ENCODE measurements around the gene PLXNA2. TPM values are rescaled to one million over a fixed set of nuclear protein-coding genes. Genes with fewer than 3 reads are reported as not detected.
A peak's percentile ranks its signal among the peaks of the same experiment; 100 is the strongest.

PLXNA2 gene
- total RNA-seq, 2 experiments from 2014 or later: 0.08 TPM; not detected in 1

DNA sequence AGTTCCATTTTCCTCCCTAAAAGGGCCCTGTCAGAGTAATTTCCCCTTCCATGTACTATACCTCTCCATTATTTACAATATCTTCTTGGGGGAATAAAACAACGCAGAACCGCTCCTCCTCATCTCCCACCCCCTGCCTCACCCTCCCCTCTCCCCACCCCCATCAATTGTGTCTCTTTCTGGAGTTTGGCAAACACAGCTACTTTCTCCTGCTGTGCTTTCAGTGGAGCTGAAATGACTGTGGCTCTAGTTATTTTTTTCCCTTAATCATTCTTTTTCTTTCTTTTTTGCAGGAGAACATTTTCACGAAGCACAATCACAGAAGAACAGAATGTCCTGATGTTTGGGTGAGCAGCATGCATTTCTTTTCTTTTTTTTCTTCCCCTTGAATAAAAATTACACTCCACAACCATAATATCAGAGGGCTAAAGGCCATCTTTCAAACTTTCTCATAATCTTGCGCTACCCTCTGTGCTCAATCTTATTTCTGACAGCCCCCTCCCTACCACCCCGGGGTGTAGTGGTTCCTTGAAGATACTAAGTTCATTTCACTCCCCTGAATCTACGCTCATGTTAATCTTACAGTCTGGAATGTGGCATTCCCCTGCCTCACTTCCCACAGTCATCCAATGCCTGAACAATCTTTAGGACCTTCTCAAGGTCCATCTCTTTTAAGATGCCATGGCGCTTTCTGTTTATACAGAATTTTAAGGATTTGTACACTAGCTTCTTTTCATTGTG is 8.8 kb upstream of the PLXNA2 start:
- H3K27ac Mint-ChIP-seq: no peak overlapping the region
- H3K36me3 Mint-ChIP-seq: no peaks in the 10 kb centered on the region
- H3K4me3 Mint-ChIP-seq: no peak overlapping the region
- peaks cover 26% of the 10 kb centered on the region for H3K27me3 Mint-ChIP-seq
- no peak for DNase-seq
- no peaks in the 10 kb centered on the region for H3K9me3 Mint-ChIP-seq
- no peaks in the 10 kb centered on the region for H3K4me1 Mint-ChIP-seq

DNA sequence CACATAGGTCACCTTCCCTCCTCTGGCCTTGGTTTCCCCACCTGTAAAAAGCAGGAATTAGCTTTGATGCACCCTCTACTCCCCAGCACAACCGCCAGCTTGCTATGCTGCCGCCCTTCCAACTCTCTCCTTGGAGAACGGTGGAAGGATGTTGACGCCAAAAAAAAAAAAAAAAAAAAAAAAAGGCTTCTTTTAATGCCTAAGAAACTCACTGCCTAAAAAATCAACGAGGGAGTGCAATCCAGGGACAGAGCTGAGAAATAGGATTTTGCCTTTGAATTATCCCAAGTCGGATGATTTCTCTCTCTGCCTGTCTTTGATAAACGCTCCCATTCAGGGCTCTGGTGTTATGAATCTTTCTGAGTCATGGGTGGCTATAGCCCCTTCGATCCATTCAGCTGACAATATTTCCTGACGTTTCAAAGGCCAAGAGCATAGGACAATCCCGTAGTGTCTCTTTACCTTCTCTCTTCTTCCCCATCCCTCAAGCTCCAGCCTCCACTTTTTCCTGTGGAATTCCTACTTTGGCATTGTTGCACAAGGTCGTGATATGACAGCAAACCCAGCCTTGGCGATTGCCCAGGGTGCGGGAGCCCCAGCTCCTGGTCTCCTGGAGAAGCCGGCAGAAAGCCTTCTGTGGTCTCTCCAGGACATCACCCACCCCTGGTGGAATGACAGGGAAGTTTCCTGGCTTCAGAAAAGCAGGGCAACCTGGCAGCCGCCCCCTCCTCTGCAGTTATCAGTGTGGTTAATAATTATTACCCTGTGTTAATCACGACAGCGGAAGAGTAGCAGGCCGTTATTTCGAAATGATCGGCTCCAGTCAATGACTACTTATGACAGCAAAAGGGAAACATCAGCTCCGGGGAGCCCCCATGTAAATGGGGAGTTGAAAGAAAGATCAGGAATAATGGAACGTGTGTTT is 8.0 kb upstream of the PLXNA2 start:
- Mint-ChIP-seq H3K27ac (no peak overlapping the region), H3K36me3 (no peaks in the 10 kb centered on the region), H3K4me1 (no peaks in the 10 kb centered on the region), H3K9me3 (no peaks in the 10 kb centered on the region), H3K27me3 (peaks cover 24% of the 10 kb centered on the region), H3K4me3 (no peak overlapping the region)
- no peak for DNase-seq

DNA sequence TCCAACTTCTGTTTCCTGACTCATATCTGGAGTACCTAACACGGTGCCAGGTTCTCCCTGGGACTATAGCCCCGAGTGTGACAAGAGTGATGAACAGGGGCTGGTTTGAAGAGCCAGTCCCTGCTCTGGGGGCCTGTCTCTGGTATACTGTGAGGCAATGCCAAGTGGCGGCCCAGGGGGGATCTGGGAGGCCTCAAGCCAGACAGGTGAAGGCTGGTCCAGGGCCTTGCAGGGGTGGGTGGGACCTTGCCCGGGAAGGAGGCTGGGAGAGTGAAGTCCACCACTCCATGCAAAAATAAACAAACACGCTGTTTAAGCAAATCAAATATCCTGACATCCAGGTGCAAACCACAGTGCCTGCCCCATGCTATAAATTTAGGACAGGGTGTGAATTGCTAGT is 6.8 kb upstream of the PLXNA2 start:
- H3K4me3 Mint-ChIP-seq: no peak overlapping the region
- no peaks in the 10 kb centered on the region for H3K4me1 Mint-ChIP-seq
- H3K36me3 Mint-ChIP-seq: no peaks in the 10 kb centered on the region

DNA sequence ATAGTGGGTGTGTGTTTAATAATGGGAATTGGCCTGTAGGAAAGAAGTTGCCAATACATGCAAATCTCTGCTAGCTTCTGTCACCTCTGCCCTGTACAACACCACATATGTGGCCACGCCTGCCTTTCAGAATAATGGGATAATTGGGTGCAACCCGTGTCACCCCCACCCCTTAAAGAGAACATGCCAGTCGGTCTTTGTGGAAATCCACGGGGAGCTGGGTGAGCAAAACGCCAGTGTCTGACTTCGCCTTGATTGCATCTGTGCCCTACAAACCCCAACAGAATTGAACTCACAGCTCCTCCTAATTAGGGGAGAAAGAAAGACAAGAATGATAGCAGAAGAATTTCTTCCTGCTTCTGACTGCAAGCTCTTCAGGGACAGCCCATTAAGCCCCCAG is 6.4 kb upstream of the PLXNA2 start:
- no peaks in the 10 kb centered on the region for H3K4me1 Mint-ChIP-seq
- DNase-seq: no peak
- H3K4me3 Mint-ChIP-seq: no peak overlapping the region
- no peaks in the 10 kb centered on the region for H3K9me3 Mint-ChIP-seq
- H3K36me3 Mint-ChIP-seq: no peaks in the 10 kb centered on the region
- H3K27me3 Mint-ChIP-seq: peaks cover 17% of the 10 kb centered on the region
- H3K27ac Mint-ChIP-seq: no peak overlapping the region

More for the DNA sequence above, 6.8 kb upstream of the PLXNA2 start:
- no peak for DNase-seq
- Mint-ChIP-seq H3K9me3 (no peaks in the 10 kb centered on the region), H3K27me3 (peaks cover 20% of the 10 kb centered on the region), H3K27ac (no peak overlapping the region)

DNA sequence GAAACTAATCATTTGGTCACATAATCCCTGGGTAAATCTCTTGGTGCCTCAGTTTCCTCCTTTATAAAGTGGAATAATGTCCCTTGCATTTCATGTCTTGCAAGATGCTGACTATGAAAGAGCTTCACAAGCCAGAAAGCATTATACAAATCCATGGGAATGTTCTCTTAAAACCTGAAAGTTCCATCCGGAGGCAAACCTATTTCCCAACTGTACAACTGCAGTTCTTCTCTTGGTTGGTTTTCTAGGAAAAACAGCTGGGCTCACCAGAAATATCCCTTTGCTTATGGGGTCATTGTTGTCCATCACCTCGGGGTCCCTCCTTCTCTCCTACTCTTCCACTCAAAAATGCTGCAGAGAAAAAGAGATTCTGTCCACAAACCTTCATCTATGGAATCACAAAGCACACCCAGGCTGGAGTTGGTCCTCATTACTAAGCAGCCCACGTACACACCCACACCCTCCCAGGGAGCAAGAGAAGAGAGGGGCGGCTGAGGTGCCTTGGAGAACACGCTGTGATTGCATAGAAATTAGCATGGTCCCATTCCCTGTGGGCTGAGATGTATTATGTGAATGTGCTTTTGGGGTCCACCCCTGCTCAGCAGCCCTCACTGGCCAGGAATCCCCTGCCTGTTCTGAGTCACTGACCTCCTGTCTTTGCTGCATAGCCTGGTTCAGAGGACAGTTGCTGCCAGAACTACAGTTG is 5.0 kb upstream of the PLXNA2 start:
- Mint-ChIP-seq H3K27me3 (peaks cover 17% of the 10 kb centered on the region), H3K36me3 (no peaks in the 10 kb centered on the region), H3K9me3 (no peaks in the 10 kb centered on the region), H3K4me1 (peaks cover 10% of the 10 kb centered on the region), H3K4me3 (no peak overlapping the region), H3K27ac (no peak overlapping the region)
- DNase-seq: no peak

DNA sequence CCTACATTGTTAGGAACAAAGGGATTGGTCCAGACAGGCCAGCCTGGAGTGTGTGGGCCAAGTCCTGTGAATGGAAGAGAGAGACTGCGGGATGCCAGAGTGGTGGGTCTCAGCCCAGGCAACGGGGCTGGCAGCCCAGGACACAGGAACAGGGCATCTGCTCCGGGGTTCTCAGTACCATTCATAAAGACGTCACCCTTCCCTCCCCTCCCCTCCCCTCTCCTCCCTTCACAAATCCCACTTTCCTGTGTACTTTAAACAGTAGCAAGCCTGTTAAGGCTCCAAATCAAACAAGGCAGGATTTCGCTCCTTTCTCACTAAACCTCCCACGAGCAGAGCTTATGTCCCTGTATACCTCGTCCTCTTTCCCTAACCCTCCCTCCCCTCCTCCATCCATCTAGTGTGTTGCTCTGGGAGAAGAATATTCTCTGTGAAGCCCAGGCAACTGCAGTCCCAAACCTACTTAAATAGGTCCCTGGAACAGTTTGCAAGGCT is 4.2 kb upstream of the PLXNA2 start:
- H3K27me3 Mint-ChIP-seq: peaks cover 17% of the 10 kb centered on the region
- DNase-seq: no peak
- H3K9me3 Mint-ChIP-seq: no peaks in the 10 kb centered on the region
- H3K4me1 Mint-ChIP-seq: peaks cover 10% of the 10 kb centered on the region
- no peak overlapping the region for H3K4me3 Mint-ChIP-seq
- H3K36me3 Mint-ChIP-seq: no peaks in the 10 kb centered on the region
- no peak overlapping the region for H3K27ac Mint-ChIP-seq

DNA sequence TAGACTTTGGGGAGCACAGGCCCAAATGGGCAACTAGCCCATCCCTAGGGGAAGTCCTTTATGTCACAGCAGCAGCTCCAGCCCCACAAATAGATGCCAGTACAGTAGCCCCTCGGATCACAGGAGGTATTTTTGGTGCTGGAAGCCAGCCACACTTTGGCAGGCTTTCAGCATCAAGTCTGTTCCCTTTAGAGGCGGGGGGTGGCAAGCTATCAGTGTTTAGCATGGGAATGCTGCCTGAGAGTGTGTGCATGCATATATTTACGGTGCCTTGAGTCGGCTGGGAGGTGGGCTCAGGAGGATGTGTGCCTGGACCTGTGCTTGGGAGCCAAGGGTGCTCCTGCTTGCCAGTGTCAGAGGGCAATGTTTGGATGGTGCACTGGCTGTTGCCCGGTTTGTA is 3.5 kb upstream of the PLXNA2 start:
- Mint-ChIP-seq H3K4me1 (peaks cover 12% of the 10 kb centered on the region), H3K9me3 (no peaks in the 10 kb centered on the region), H3K27ac (no peak overlapping the region), H3K4me3 (no peak overlapping the region), H3K27me3 (peaks cover 15% of the 10 kb centered on the region), H3K36me3 (no peaks in the 10 kb centered on the region)
- DNase-seq: no peak

DNA sequence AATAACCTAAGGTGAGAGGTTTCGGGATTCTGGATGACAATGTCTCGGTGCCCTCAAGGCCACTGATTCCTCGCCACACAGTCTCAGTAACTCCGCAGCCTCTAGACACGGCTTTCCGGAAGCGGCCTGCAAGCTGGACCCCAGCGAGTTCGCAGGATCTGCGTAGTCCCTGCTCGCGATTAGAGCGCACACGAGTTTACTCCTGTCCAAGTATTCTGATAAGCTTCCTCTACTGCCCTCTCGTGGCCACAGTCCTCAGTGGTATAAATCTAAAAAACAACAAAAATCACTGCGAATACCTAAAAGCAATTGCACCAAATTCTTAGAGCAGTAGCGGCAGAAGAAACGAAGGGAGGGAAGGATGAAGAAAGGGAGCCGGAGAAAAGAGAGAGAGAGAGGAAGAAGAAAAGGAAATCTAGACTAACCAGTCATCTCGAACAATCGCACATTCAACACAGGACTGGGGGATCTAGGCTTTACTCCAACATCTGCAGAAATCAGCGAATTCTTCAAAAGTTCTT is 1.1 kb upstream of the PLXNA2 start:
- DNase-seq: peak; percentile 71
- Mint-ChIP-seq H3K36me3 (no peaks in the 10 kb centered on the region), H3K4me3 (peak overlapping the region; percentile 73), H3K27ac (no peak overlapping the region), H3K9me3 (no peaks in the 10 kb centered on the region), H3K4me1 (peaks cover 12% of the 10 kb centered on the region), H3K27me3 (peaks cover 15% of the 10 kb centered on the region)

DNA sequence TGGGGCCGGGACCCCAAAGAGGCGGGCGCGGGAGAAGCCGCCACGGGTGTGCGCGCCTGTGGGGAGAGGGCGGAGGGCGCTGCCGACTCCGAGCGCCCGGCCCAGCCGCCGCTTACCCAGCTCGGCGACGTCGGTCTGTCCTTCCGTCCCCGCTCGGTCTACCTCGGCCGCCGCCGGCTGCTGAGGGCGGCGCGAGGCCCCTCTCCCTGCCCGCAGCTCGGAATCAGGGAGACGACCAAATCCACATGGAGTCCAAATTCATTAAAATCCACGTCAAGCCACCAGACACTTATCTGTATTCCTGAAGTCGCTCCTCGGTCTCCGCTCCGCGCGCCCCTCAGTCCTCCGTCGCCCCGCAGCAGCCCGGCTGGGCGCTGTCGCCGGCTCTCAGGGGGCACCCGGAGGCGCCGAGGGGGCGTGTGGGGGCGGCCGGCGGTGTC is 637 bp downstream of the PLXNA2 start:
- peak; percentile 26 for DNase-seq
- Mint-ChIP-seq H3K4me1 (peaks cover 12% of the 10 kb centered on the region), H3K9me3 (no peaks in the 10 kb centered on the region), H3K4me3 (peak overlapping the region; percentile 77), H3K36me3 (no peaks in the 10 kb centered on the region), H3K27me3 (peaks cover 20% of the 10 kb centered on the region), H3K27ac (no peak overlapping the region)

DNA sequence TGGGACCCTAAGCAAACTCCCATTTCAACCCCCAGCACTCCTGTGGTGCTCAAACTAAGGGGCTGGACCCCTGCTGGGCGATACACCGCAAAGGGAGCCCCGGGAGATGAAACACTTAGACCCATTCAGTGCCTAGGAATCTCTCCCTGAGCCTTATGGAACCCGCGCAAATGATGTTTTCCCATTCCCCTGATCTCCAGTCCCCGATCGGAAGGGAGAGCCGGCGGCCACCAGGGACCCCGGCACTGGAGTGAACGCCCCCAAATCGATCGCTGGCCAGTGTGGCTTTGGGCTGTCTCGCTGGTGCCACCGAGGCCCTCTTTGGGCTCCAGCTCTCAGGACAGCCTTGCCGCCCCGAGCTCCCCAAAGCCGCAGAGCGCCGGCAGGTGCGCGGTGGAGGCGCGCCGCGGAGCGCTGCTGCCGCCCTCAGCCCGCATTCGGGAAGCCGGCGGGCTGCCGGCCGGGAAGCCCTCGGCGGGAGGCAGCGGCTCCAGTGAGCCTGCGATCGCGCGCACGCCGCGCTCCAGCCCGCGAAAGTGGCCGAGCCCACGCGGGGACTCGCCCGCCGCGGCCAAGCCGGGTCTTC is 1.1 kb downstream of the PLXNA2 start:
- DNase-seq: peak; percentile 15
- no peaks in the 10 kb centered on the region for H3K9me3 Mint-ChIP-seq
- H3K4me3 Mint-ChIP-seq: peak overlapping the region; percentile 58
- H3K27ac Mint-ChIP-seq: peak overlapping the region; percentile 63
- H3K4me1 Mint-ChIP-seq: peaks cover 12% of the 10 kb centered on the region
- peaks cover 25% of the 10 kb centered on the region for H3K27me3 Mint-ChIP-seq
- no peaks in the 10 kb centered on the region for H3K36me3 Mint-ChIP-seq

DNA sequence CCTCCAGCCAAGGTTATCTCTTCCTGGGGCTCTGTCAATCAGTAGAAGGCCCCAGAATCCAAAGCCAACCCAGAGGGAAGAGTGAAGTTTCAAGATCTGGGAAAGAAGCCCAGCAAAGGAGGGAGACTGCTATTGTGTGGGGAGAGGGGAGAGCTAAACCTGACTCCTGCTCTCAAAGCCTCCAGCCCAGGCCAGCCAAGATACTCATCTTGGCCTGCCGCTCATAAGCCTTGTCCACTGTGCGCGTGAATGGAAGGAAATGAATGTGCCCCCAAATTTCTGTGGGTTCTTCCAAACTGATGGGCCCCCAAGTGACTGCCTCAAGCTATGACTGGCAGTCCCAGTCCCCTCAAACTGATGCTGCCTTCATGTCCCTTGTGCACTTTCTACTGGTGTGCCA is 2.0 kb downstream of the PLXNA2 start:
- Mint-ChIP-seq H3K27me3 (peaks cover 31% of the 10 kb centered on the region), H3K4me1 (peaks cover 12% of the 10 kb centered on the region), H3K9me3 (no peaks in the 10 kb centered on the region), H3K4me3 (no peak overlapping the region), H3K36me3 (no peaks in the 10 kb centered on the region), H3K27ac (no peak overlapping the region)
- no peak for DNase-seq

DNA sequence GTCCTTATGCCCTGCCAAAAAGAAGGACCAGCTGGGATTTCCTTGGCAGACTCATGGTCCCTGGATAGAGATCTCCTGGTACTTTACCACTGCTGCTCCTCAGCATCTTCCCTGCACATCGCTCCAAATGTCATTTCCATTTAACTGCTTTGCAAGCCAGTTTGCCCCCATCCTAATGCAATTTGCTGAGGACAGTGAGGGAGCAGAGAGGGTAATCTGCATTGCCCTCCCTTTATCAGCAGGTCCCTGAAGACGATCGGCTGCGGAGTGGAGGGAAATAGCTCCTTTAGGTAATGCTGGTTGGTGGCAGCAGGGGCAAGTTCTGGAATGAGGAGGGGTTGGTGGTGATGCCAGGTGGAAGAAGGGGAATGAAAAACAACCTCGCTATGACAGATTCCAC is 2.7 kb downstream of the PLXNA2 start:
- H3K4me3 Mint-ChIP-seq: no peak overlapping the region
- no peaks in the 10 kb centered on the region for H3K36me3 Mint-ChIP-seq
- H3K9me3 Mint-ChIP-seq: no peaks in the 10 kb centered on the region
- H3K27ac Mint-ChIP-seq: no peak overlapping the region
- peaks cover 34% of the 10 kb centered on the region for H3K27me3 Mint-ChIP-seq
- no peak for DNase-seq
- peaks cover 17% of the 10 kb centered on the region for H3K4me1 Mint-ChIP-seq

DNA sequence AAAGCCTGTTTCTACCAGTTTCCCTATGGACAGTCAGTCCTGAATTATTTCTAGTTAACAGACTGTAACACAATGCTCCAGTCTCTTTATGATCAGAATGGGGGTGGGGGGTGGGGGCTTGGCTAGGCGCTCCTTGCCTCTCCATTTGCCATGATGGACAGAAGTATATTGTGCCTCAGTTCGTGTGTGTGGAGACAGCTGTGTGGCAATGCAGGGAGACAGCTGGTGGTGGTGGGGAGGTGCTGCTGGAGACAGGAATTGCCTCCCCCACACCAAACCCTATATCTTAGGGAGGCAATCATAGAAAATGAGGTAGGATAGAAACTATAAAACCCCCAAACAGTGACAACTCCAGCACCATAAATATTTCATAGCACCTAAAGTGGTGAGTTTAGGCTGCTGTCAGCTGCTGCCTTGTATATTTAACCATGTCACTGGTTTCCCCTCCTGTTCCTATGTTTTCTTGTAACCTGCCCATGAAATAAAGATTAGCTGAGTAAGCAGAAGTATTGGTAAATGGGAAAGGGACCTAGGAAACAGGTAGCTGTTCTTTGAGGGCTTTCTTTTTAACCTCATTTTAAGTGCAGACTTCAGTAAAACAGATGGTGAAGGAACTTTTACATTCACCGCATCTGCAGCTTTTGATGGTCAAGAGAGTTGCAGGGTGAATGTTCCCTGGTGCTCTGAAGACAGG is 3.4 kb downstream of the PLXNA2 start:
- H3K27ac Mint-ChIP-seq: no peak overlapping the region
- H3K9me3 Mint-ChIP-seq: no peaks in the 10 kb centered on the region
- peaks cover 24% of the 10 kb centered on the region for H3K4me1 Mint-ChIP-seq
- DNase-seq: no peak
- H3K27me3 Mint-ChIP-seq: peaks cover 34% of the 10 kb centered on the region
- no peaks in the 10 kb centered on the region for H3K36me3 Mint-ChIP-seq
- H3K4me3 Mint-ChIP-seq: no peak overlapping the region
